GM23338 (cell line): ENCODE results near the gene NTPCR. TPM values are rescaled to one million over a fixed set of nuclear protein-coding genes. Genes with fewer than 3 reads are reported as not detected.

ENCODE experiments used
- ATAC-seq: fragments of 200-7000 bp; cut with Tn5 transposase; 3 replicates; pipeline ENCODE4 v1.9.1; 2020
- DNase-seq: peaks from one replicate; pipeline ENCODE4 v3.0.0-alpha.2; 2015; ENCODE audit warnings: low spot score
- H2AFZ ChIP-seq: fragments of 200-600 bp; sonication (generic); 2 replicates; pipeline ENCODE4 v1.8.0; 2016; ENCODE audit warnings: antibody characterized with exemption, mild to moderate bottlenecking, moderate library complexity
- H3F3A ChIP-seq: fragments of 200-600 bp; sonication (generic); replicated peaks from 2 replicates; pipeline ENCODE4 v1.8.0; 2017; ENCODE audit warnings: antibody characterized with exemption, mixed run types, low read depth
- H3K27ac ChIP-seq: fragments of 200-600 bp; sonication (generic); 2 replicates; pipeline ENCODE4 v1.6.1; 2016; ENCODE audit warnings: low read depth
- H3K27me3 ChIP-seq: fragments of 200-600 bp; sonication (generic); 2 replicates; pipeline ENCODE4 v1.8.0; 2016; ENCODE audit warnings: mild to moderate bottlenecking, mixed run types, moderate library complexity; ENCODE audit not compliant: insufficient read depth
- H3K36me3 ChIP-seq: fragments of 200-600 bp; sonication (generic); 2 replicates; pipeline ENCODE4 v1.8.0; 2016; ENCODE audit warnings: mild to moderate bottlenecking; ENCODE audit not compliant: insufficient read depth
- H3K4me1 ChIP-seq: fragments of 200-600 bp; sonication (generic); 2 replicates; pipeline ENCODE4 v1.8.0; 2016; ENCODE audit warnings: mild to moderate bottlenecking, moderate library complexity; ENCODE audit not compliant: insufficient read depth
- H3K4me2 ChIP-seq: fragments of 200-600 bp; sonication (generic); 2 replicates; pipeline ENCODE4 v1.7.1; 2017; ENCODE audit warnings: mixed run types
- H3K4me3 ChIP-seq: fragments of 200-600 bp; sonication (generic); 2 replicates; pipeline ENCODE4 v1.6.1; 2016; ENCODE audit warnings: mixed run types
- H3K79me2 ChIP-seq: fragments of 200-600 bp; sonication (generic); replicated peaks from 2 replicates; pipeline ENCODE4 v1.8.0; 2017; ENCODE audit warnings: mild to moderate bottlenecking; ENCODE audit not compliant: insufficient read depth
- H3K9me2 ChIP-seq: fragments of 200-600 bp; sonication (generic); 2 replicates; pipeline ENCODE4 v1.8.0; 2017; ENCODE audit not compliant: insufficient read depth
- H4K20me1 ChIP-seq: fragments of 200-600 bp; sonication (generic); replicated peaks from 2 replicates; pipeline ENCODE4 v1.8.0; 2017; ENCODE audit warnings: mild to moderate bottlenecking; ENCODE audit not compliant: insufficient read depth
- H3K27ac Mint-ChIP-seq: 2 replicates; pipeline ENCODE4 v1.8.0; 2020; ENCODE audit warnings: inconsistent platforms, mild to moderate bottlenecking, moderate library complexity, mixed read lengths
- H3K27me3 Mint-ChIP-seq: 3 replicates; pipeline ENCODE4 v1.8.0; 2022; ENCODE audit warnings: low read depth, mild to moderate bottlenecking, moderate library complexity, mixed read lengths, inconsistent platforms; ENCODE audit not compliant: insufficient read depth, poor library complexity
- H3K36me3 Mint-ChIP-seq: 3 replicates; pipeline ENCODE4 v1.8.0; 2021; ENCODE audit warnings: low read depth, mild to moderate bottlenecking, inconsistent platforms, moderate library complexity, mixed read lengths
- H3K4me1 Mint-ChIP-seq: 3 replicates; pipeline ENCODE4 v1.8.0; 2020; ENCODE audit warnings: mild to moderate bottlenecking, inconsistent platforms, mixed read lengths
- H3K4me3 Mint-ChIP-seq: 3 replicates; pipeline ENCODE4 v1.8.0; 2021; ENCODE audit warnings: moderate library complexity, mild to moderate bottlenecking, inconsistent platforms, mixed read lengths
- H3K9me3 Mint-ChIP-seq: 3 replicates; pipeline ENCODE4 v1.8.0; 2020; ENCODE audit warnings: moderate library complexity, mild to moderate bottlenecking, inconsistent platforms, mixed read lengths
- CREB1 ChIP-seq: fragments of 250-450 bp; sonication (Bioruptor Pico); IDR thresholded peaks from 2 replicates; pipeline ENCODE4 v1.5.0; 2020; ENCODE audit warnings: low read depth, mild to moderate bottlenecking, moderate library complexity
- EZH2 ChIP-seq: fragments of 200-600 bp; sonication (generic); IDR thresholded peaks from one replicate; pipeline ENCODE4 v1.8.0; 2017; ENCODE audit warnings: antibody characterized with exemption, mild to moderate bottlenecking, low read depth; ENCODE audit not compliant: unreplicated experiment
- EZH2phosphoT487 ChIP-seq: fragments of 200-600 bp; sonication (generic); IDR thresholded peaks from one replicate; pipeline ENCODE4 v1.8.1; 2018; ENCODE audit warnings: antibody characterized with exemption; ENCODE audit not compliant: unreplicated experiment
- JUNB ChIP-seq: IDR thresholded peaks from one replicate; pipeline ENCODE4 v1.6.1; 2016; ENCODE audit warnings: antibody characterized with exemption; ENCODE audit not compliant: unreplicated experiment
- NANOG ChIP-seq: IDR thresholded peaks from 2 replicates; pipeline ENCODE4 v1.6.1; 2016; ENCODE audit warnings: antibody characterized with exemption, borderline replicate concordance
- POLR2AphosphoS5 ChIP-seq: IDR thresholded peaks from 2 replicates; pipeline ENCODE4 v1.6.1; 2016; ENCODE audit warnings: antibody characterized with exemption, low read depth
- STAT1 ChIP-seq: IDR thresholded peaks from one replicate; pipeline ENCODE4 v1.6.1; 2016; ENCODE audit warnings: antibody characterized with exemption; ENCODE audit not compliant: unreplicated experiment
- ZNF114 ChIP-seq: fragments of 250-450 bp; sonication (Bioruptor Pico); IDR thresholded peaks from 2 replicates; pipeline ENCODE4 v1.5.0; 2020; ENCODE audit warnings: mild to moderate bottlenecking, moderate library complexity
- ZNF331 ChIP-seq: fragments of 250-450 bp; sonication (Bioruptor Pico); IDR thresholded peaks from 2 replicates; pipeline ENCODE4 v1.5.0; 2020; ENCODE audit warnings: low read depth, mild to moderate bottlenecking, moderate library complexity
- polyA plus RNA-seq: library from polyadenylated mRNA; unstranded; fragments of >200 nt; fragmentation: Nextera tagmentation; extraction: Ambion mirVana; gene quantifications from 2 replicates; pipeline ENCODE4 v1.2.1, GENCODE V29; 2016
- total RNA-seq: library from RNA; depleted of rRNA; stranded (reverse); fragments of >200 nt; shearing (Covaris generic); gene quantifications from 2 replicates; pipeline ENCODE4 v1.2.3, GENCODE V29; 2014
- TF ChIP-seq, protein P1 (sequence below): IDR thresholded peaks from one replicate; pipeline ENCODE4 v1.6.1; 2018; ENCODE audit warnings: antibody characterized with exemption; ENCODE audit not compliant: unreplicated experiment
- TF ChIP-seq, protein P2 (sequence below), 2 experiments: fragments of 200-600 bp in 1 of 2; sonication (generic) in 1 of 2; conservative IDR thresholded peaks; 2 replicates each; pipeline versions ENCODE4 v1.5.1 to v1.6.1; 2016 to 2017; ENCODE audit warnings: antibody characterized with exemption in 2 of 2, low read depth in 2 of 2, mild to moderate bottlenecking in 2 of 2, moderate library complexity in 1 of 2
- TF ChIP-seq, protein P3 (sequence below): IDR thresholded peaks from 2 replicates; pipeline ENCODE4 v1.6.1; 2016; ENCODE audit warnings: antibody characterized with exemption
- TF ChIP-seq, protein P4 (sequence below): fragments of 250-450 bp; sonication (Bioruptor Pico); IDR thresholded peaks from 2 replicates; pipeline ENCODE4 v1.5.0; 2020; ENCODE audit warnings: mild to moderate bottlenecking, moderate library complexity

NTPCR gene
- total and polyA plus RNA-seq, 2 experiments from 2014 or later, result 64.1 to 150 TPM

DNA sequence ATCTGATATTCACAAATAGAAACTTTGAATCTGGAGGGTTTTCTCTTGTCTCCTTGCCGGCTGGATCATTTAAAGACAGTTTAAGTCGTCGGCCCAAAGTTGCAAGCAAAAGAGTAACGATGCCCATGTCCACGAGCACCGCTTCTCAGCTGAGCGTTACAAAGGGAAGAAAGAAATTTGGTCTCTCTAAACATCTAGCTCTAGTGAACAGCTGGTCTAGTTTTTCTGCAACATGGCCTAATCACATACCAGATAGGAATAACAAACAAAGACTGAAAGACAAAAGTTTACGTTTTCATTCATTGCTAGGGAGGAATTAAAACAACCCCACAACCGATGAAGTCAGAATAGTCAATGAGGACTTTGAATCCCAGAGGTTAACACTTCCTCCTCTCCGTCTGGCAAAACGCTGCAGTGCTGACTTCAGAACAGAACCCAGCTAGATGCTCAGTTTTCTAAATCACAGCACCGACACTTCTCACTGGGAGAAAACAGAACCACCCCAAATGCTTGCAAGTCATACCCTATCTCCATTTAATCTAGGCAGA lies 69.4 kb downstream of the NTPCR start:
- TF ChIP-seq EZH2, result no peak
- no peak for TF ChIP-seq ZNF114 (CRISPR knock-in tag)
- TF ChIP-seq, protein P1, sequence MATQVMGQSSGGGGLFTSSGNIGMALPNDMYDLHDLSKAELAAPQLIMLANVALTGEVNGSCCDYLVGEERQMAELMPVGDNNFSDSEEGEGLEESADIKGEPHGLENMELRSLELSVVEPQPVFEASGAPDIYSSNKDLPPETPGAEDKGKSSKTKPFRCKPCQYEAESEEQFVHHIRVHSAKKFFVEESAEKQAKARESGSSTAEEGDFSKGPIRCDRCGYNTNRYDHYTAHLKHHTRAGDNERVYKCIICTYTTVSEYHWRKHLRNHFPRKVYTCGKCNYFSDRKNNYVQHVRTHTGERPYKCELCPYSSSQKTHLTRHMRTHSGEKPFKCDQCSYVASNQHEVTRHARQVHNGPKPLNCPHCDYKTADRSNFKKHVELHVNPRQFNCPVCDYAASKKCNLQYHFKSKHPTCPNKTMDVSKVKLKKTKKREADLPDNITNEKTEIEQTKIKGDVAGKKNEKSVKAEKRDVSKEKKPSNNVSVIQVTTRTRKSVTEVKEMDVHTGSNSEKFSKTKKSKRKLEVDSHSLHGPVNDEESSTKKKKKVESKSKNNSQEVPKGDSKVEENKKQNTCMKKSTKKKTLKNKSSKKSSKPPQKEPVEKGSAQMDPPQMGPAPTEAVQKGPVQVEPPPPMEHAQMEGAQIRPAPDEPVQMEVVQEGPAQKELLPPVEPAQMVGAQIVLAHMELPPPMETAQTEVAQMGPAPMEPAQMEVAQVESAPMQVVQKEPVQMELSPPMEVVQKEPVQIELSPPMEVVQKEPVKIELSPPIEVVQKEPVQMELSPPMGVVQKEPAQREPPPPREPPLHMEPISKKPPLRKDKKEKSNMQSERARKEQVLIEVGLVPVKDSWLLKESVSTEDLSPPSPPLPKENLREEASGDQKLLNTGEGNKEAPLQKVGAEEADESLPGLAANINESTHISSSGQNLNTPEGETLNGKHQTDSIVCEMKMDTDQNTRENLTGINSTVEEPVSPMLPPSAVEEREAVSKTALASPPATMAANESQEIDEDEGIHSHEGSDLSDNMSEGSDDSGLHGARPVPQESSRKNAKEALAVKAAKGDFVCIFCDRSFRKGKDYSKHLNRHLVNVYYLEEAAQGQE, result no peak
- no peak for TF ChIP-seq EZH2phosphoT487
- TF ChIP-seq, protein P2, sequence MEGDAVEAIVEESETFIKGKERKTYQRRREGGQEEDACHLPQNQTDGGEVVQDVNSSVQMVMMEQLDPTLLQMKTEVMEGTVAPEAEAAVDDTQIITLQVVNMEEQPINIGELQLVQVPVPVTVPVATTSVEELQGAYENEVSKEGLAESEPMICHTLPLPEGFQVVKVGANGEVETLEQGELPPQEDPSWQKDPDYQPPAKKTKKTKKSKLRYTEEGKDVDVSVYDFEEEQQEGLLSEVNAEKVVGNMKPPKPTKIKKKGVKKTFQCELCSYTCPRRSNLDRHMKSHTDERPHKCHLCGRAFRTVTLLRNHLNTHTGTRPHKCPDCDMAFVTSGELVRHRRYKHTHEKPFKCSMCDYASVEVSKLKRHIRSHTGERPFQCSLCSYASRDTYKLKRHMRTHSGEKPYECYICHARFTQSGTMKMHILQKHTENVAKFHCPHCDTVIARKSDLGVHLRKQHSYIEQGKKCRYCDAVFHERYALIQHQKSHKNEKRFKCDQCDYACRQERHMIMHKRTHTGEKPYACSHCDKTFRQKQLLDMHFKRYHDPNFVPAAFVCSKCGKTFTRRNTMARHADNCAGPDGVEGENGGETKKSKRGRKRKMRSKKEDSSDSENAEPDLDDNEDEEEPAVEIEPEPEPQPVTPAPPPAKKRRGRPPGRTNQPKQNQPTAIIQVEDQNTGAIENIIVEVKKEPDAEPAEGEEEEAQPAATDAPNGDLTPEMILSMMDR (conservative IDR thresholded peaks at IDR 0.05; ENCODE audit: low read depth in 2 of 2), result no peak
- TF ChIP-seq, protein P3, sequence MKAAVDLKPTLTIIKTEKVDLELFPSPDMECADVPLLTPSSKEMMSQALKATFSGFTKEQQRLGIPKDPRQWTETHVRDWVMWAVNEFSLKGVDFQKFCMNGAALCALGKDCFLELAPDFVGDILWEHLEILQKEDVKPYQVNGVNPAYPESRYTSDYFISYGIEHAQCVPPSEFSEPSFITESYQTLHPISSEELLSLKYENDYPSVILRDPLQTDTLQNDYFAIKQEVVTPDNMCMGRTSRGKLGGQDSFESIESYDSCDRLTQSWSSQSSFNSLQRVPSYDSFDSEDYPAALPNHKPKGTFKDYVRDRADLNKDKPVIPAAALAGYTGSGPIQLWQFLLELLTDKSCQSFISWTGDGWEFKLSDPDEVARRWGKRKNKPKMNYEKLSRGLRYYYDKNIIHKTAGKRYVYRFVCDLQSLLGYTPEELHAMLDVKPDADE, result no peak
- TF ChIP-seq CREB1 (CRISPR knock-in tag), result no peak
- no peak for TF ChIP-seq ZNF331 (CRISPR knock-in tag)
- TF ChIP-seq, protein P4, sequence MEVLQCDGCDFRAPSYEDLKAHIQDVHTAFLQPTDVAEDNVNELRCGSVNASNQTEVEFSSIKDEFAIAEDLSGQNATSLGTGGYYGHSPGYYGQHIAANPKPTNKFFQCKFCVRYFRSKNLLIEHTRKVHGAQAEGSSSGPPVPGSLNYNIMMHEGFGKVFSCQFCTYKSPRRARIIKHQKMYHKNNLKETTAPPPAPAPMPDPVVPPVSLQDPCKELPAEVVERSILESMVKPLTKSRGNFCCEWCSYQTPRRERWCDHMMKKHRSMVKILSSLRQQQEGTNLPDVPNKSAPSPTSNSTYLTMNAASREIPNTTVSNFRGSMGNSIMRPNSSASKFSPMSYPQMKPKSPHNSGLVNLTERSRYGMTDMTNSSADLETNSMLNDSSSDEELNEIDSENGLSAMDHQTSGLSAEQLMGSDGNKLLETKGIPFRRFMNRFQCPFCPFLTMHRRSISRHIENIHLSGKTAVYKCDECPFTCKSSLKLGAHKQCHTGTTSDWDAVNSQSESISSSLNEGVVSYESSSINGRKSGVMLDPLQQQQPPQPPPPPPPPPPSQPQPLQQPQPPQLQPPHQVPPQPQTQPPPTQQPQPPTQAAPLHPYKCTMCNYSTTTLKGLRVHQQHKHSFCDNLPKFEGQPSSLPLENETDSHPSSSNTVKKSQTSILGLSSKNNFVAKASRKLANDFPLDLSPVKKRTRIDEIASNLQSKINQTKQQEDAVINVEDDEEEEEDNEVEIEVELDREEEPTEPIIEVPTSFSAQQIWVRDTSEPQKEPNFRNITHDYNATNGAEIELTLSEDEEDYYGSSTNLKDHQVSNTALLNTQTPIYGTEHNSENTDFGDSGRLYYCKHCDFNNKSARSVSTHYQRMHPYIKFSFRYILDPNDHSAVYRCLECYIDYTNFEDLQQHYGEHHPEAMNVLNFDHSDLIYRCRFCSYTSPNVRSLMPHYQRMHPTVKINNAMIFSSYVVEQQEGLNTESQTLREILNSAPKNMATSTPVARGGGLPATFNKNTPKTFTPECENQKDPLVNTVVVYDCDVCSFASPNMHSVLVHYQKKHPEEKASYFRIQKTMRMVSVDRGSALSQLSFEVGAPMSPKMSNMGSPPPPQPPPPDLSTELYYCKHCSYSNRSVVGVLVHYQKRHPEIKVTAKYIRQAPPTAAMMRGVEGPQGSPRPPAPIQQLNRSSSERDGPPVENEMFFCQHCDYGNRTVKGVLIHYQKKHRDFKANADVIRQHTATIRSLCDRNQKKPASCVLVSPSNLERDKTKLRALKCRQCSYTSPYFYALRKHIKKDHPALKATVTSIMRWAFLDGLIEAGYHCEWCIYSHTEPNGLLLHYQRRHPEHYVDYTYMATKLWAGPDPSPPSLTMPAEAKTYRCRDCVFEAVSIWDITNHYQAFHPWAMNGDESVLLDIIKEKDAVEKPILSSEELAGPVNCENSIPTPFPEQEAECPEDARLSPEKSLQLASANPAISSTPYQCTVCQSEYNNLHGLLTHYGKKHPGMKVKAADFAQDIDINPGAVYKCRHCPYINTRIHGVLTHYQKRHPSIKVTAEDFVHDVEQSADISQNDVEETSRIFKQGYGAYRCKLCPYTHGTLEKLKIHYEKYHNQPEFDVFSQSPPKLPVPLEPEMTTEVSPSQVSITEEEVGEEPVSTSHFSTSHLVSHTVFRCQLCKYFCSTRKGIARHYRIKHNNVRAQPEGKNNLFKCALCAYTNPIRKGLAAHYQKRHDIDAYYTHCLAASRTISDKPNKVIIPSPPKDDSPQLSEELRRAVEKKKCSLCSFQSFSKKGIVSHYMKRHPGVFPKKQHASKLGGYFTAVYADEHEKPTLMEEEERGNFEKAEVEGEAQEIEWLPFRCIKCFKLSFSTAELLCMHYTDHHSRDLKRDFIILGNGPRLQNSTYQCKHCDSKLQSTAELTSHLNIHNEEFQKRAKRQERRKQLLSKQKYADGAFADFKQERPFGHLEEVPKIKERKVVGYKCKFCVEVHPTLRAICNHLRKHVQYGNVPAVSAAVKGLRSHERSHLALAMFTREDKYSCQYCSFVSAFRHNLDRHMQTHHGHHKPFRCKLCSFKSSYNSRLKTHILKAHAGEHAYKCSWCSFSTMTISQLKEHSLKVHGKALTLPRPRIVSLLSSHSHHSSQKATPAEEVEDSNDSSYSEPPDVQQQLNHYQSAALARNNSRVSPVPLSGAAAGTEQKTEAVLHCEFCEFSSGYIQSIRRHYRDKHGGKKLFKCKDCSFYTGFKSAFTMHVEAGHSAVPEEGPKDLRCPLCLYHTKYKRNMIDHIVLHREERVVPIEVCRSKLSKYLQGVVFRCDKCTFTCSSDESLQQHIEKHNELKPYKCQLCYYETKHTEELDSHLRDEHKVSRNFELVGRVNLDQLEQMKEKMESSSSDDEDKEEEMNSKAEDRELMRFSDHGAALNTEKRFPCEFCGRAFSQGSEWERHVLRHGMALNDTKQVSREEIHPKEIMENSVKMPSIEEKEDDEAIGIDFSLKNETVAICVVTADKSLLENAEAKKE (CRISPR knock-in tag), result no peak
- TF ChIP-seq JUNB, result no peak
- TF ChIP-seq STAT1, result no peak
- no peak for TF ChIP-seq NANOG
- no peak for TF ChIP-seq POLR2AphosphoS5
- Histone ChIP-seq H3K4me1 (no peaks in the 10 kb centered on the region), H3K4me3 (no peak overlapping the region), H3K27ac (no peak overlapping the region), H3K79me2 (no peaks in the 10 kb centered on the region), H3K36me3 (peaks cover 9% of the 10 kb centered on the region), H3K27me3 (no peaks in the 10 kb centered on the region), H3K4me2 (no peak overlapping the region), H3K9me2 (no peaks in the 10 kb centered on the region), H2AFZ (no peak overlapping the region), H4K20me1 (no peaks in the 10 kb centered on the region; the same call in 1 of the 2 replicates), H3F3A (no peaks in the 10 kb centered on the region)
- Mint-ChIP-seq H3K36me3 (peaks cover 40% of the 10 kb centered on the region), H3K27ac (no peak overlapping the region; the same call in 1 of the 2 replicates), H3K4me1 (peaks cover 7% of the 10 kb centered on the region; the same call in 2 of the 3 replicates), H3K9me3 (no peaks in the 10 kb centered on the region; the same call in 2 of the 3 replicates), H3K4me3 (no peak overlapping the region), H3K27me3 (peaks cover 6% of the 10 kb centered on the region)
- ATAC-seq (no peak), DNase-seq (no peak)
